ENCODE measurements around the gene DGKG.

DNA sequence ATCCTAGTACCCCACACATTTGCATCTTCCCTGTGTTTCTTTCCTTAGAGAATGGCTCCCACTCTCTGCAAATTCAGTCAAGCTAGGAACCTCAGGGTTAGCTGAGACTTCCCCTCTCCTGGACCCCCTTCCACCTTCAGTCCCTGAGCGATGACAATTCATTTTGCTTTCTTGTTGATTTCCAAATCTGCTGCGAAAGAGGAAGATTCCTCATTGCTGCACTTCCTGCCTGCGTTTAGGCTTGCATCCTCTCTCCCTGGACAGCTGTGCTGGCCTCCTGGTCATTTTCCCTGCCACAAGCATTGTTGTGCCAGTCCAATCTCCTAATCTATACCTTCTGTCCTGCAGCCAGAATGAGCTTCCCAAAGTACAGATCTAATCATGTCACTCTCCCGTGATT lies 12.3 kb upstream of the DGKG start:
- TF ChIP-seq, protein P1, sequence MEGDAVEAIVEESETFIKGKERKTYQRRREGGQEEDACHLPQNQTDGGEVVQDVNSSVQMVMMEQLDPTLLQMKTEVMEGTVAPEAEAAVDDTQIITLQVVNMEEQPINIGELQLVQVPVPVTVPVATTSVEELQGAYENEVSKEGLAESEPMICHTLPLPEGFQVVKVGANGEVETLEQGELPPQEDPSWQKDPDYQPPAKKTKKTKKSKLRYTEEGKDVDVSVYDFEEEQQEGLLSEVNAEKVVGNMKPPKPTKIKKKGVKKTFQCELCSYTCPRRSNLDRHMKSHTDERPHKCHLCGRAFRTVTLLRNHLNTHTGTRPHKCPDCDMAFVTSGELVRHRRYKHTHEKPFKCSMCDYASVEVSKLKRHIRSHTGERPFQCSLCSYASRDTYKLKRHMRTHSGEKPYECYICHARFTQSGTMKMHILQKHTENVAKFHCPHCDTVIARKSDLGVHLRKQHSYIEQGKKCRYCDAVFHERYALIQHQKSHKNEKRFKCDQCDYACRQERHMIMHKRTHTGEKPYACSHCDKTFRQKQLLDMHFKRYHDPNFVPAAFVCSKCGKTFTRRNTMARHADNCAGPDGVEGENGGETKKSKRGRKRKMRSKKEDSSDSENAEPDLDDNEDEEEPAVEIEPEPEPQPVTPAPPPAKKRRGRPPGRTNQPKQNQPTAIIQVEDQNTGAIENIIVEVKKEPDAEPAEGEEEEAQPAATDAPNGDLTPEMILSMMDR (IDR thresholded peaks at IDR 0.05 in 2 of 3, conservative IDR thresholded peaks at IDR 0.05 in 1 of 3; ENCODE audit: insufficient read depth in 2 of 3, low read depth in 1 of 3, low read length in 3 of 3), result no peak
- TF ChIP-seq, protein P2, sequence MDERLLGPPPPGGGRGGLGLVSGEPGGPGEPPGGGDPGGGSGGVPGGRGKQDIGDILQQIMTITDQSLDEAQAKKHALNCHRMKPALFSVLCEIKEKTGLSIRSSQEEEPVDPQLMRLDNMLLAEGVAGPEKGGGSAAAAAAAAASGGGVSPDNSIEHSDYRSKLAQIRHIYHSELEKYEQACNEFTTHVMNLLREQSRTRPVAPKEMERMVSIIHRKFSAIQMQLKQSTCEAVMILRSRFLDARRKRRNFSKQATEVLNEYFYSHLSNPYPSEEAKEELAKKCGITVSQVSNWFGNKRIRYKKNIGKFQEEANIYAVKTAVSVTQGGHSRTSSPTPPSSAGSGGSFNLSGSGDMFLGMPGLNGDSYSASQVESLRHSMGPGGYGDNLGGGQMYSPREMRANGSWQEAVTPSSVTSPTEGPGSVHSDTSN (CRISPR knock-in tag; IDR thresholded peaks at IDR 0.05; ENCODE audit: low read depth), result no peak
- TF ChIP-seq, protein P2 (tag; conservative IDR thresholded peaks at IDR 0.05; ENCODE audit: low read depth), result no peak
- no peak for TF ChIP-seq ZNF347 (CRISPR knock-in tag; IDR thresholded peaks at IDR 0.05; ENCODE audit: low read depth)
- TF ChIP-seq FOS (IDR thresholded peaks at IDR 0.05; ENCODE audit: extremely low read depth, insufficient read length), result no peak
- no peak for TF ChIP-seq GABPB1 (CRISPR knock-in tag; IDR thresholded peaks at IDR 0.05)
